ENCODE data around the gene SPRED1.
A peak's percentile ranks its signal among the peaks of the same experiment; 100 is the strongest.

The SPRED1 gene

GRCh38 chr15:38252481-38253350 is at the start of gene SPRED1:
Gene SPRED1, plus strand, starts transcription at chr15:38252836. Its CDS starts 350 bp downstream, at chr15:38253186.
- DNase-seq = peak; percentile 78 to 91 (median 81)

GRCh38 chr15:38205526-38206272 is 46.9 kb upstream of the SPRED1 start:
- DNase-seq = peak in 2 of 3 donors; percentile 18 to 28

GRCh38 chr15:38207621-38208020 is 45.0 kb upstream of the SPRED1 start:
- peak; percentile 81 to 93 (median 83) for DNase-seq

- DNase-seq = peak; percentile 84 to 95 (median 89)
Measured at GRCh38 chr15:38208206-38208605, 44.4 kb upstream of the SPRED1 start.

- DNase-seq = no peak
Measured at GRCh38 chr15:38208779-38209178, 43.9 kb upstream of the SPRED1 start.

GRCh38 chr15:38211249-38211648 is 41.4 kb upstream of the SPRED1 start:
- DNase-seq = no peak

- DNase-seq = peak in 2 of 3 donors; percentile 26 to 37
Measured at GRCh38 chr15:38211811-38212210, 40.8 kb upstream of the SPRED1 start.

- DNase-seq = peak in 2 of 3 donors; percentile 35 to 46
Measured at GRCh38 chr15:38212729-38213351, 39.8 kb upstream of the SPRED1 start.

- DNase-seq = peak in 1 of 3 donors; percentile 20
Measured at GRCh38 chr15:38213356-38213755, 39.3 kb upstream of the SPRED1 start.

- DNase-seq = no peak
Measured at GRCh38 chr15:38215707-38216106, 36.9 kb upstream of the SPRED1 start.

GRCh38 chr15:38216763-38217162 is 35.9 kb upstream of the SPRED1 start:
- no peak for DNase-seq

- peak in 1 of 3 donors; percentile 28 for DNase-seq
Measured at GRCh38 chr15:38217191-38217595, 35.4 kb upstream of the SPRED1 start.

GRCh38 chr15:38217788-38218609 is 34.6 kb upstream of the SPRED1 start:
- no peak for DNase-seq

- DNase-seq = no peak
Measured at GRCh38 chr15:38220606-38221273, 31.9 kb upstream of the SPRED1 start.

- no peak for DNase-seq
Measured at GRCh38 chr15:38224486-38224885, 28.1 kb upstream of the SPRED1 start.

- no peak for DNase-seq
Measured at GRCh38 chr15:38225381-38225780, 27.3 kb upstream of the SPRED1 start.

GRCh38 chr15:38226608-38227266 is 25.9 kb upstream of the SPRED1 start:
- peak; percentile 81 to 87 (median 84) for DNase-seq

GRCh38 chr15:38227941-38228340 is 24.7 kb upstream of the SPRED1 start:
- no peak for DNase-seq

- DNase-seq = no peak
Measured at GRCh38 chr15:38228618-38229017, 24.0 kb upstream of the SPRED1 start.

- DNase-seq = peak; percentile 84 to 98 (median 95)
Measured at GRCh38 chr15:38229705-38230310, 22.8 kb upstream of the SPRED1 start.

- no peak for DNase-seq
Measured at GRCh38 chr15:38231436-38231835, 21.2 kb upstream of the SPRED1 start.

Data from suppressor macrophage treated with lipopolysaccharide for 1 hour (primary cell).